Stimulated activated CD4-positive, alpha-beta T cell treated with anti-CD3 and anti-CD28 coated beads, Interleukin-2, amount 100 ng/mL, for 4 hours (primary cell): ENCODE results near the gene MACROD1.
"Not testable (repeated sequence)": the region's sequence is repeated elsewhere in the genome, so short reads cannot be mapped to it uniquely, and the experiment has no call there.

Experiments
- DNase-seq: peaks from one replicate; pipeline ENCODE4 v3.0.0-alpha.2; 2020; ENCODE audit warnings: low read depth

MACROD1 gene

DNA sequence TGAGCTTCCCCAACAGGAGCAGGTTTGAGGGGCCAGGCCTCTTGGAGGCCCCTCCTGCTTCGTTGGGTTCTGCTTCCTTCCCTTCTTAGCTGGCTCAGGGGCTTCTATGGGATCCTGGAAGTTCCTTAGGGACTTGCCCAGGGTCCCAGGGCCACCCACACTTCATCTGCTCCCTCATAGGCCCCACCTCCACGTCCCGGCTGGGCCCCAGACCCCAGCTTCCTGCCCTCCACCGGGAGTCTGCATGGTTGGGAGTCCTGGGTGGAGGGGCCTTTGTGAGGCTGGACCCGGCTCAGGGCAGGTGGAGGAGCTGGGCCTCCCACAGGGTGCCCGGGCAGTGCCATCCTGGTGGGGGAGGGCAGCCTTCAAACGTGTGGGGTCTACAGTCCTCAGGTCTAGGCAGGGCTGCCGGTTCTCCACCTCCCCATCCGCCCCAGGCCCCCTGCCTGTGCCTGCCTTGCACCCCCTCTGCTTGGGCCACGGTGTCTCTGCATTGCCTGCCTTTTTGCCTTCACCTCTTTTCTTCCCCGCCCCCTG lies 168.0 kb downstream of the MACROD1 start:
- no peak for DNase-seq

DNA sequence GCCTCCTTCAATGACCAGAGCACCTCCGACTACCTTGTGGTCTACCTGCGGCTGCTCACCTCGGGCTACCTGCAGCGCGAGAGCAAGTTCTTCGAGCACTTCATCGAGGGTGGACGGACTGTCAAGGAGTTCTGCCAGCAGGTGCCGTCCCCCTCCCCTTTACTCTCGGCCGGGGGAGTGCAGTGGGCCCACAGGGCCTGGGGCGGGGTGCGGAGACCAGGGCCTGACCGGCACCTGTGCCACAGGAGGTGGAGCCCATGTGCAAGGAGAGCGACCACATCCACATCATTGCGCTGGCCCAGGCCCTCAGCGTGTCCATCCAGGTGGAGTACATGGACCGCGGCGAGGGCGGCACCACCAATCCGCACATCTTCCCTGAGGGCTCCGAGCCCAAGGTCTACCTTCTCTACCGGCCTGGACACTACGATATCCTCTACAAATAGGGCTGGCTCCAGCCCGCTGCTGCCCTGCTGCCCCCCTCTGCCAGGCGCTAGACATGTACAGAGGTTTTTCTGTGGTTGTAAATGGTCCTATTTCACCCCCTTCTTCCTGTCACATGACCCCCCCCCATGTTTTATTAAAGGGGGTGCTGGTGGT lies 168.7 kb downstream of the MACROD1 start:
- DNase-seq: no peak

DNA sequence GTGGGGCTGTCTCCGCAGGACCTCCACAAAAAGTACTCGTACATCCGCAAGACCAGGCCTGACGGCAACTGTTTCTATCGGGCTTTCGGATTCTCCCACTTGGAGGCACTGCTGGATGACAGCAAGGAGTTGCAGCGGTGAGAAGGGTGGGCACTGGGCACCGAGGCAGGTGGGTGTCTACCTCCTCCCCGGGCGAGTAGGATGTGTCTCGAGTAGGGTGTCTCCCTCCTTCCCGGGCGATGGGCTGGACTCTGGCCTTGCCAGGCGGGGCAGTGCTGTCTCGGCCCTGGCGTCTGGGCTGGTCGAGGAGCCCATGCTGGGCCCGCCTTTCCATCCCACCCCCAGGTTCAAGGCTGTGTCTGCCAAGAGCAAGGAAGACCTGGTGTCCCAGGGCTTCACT lies 169.4 kb downstream of the MACROD1 start:
- no peak for DNase-seq

DNA sequence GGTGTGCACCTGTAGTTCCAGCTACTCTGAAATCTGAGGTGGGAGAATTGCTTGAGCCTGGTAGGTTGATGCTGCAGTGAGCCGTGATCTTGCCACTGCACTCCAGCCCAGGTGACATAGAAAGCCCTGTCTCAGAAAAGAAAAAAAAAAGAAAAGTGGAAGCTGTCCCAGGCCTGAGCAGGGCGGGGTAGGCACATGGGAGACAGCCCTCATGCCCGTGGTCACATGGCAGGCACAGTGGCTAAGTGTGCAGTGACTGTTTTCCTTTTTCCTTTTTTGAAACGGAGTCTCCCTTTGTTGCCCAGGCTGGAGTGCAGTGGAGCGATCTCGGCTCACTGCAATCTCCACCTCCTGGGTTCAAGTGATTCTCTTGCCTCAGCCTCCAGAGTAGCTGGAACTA lies 171.9 kb downstream of the MACROD1 start:
- DNase-seq: no peak

DNA sequence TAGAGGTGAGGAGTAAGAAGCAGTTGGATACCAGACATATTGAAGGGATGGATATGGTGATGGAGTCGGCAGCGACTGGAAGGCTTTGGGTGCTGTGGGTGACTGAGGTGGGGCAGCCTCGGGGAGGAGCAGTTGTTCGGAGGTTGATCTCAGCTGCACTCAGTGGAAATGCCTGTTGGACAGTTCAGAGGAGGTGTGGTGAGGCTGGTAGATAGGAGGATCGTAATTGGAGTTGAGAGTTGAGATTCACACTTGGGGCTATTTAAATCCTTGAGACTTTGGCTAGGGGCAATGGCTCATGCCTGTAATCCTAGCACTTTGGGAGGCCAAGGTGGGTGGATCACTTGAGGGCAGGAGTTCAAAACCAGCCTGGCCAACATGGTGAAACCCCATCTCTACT lies 172.8 kb downstream of the MACROD1 start:
- DNase-seq: no peak

DNA sequence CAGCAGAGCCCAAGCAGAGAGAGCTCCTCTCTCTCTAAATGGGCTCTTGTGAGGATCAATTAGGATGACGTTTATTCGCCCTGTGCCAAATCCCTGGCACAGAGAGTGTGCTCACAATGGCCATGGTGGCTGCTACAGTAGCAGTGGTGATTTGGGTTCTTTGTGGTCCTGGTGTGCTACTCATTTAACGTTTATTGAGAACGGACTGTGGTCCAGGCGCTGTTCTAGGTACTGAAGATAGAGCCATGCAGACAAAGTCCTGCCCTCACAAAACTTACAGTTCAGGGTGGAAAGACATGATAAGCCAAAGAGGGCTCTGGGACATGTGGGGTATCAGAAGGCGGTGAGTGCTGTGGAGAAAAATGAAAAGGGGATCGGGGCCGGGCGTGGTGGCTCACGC lies 174.4 kb downstream of the MACROD1 start:
- DNase-seq: no peak

DNA sequence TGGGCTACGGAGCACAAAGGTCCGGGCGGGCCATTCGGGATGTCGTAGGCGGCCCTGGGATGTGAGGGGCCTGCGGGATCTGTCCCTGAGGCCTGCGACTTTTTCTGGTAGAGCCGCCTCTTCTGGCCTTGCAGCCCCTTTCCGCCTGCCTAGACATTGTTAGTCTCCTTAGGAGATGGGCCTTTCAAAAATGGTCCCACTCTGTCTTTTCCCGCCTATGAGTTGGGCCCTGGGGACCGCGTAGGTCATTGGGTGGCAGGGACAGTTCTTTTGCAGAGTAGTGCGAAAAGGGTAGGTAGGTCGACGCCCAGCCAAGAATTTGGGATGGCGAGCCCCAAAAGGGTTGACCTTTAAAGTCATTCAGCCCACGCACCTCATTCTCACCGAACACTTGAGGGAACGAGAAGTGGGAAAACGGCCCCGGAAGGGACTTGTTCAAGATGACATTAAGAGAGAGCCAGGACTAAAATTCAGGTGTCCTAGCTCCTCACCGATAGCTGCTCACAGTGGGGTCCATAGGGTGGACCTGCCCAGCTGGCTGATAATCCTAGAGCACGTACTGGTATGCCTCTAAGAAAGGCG lies 178.9 kb downstream of the MACROD1 start:
- no peak for DNase-seq

DNA sequence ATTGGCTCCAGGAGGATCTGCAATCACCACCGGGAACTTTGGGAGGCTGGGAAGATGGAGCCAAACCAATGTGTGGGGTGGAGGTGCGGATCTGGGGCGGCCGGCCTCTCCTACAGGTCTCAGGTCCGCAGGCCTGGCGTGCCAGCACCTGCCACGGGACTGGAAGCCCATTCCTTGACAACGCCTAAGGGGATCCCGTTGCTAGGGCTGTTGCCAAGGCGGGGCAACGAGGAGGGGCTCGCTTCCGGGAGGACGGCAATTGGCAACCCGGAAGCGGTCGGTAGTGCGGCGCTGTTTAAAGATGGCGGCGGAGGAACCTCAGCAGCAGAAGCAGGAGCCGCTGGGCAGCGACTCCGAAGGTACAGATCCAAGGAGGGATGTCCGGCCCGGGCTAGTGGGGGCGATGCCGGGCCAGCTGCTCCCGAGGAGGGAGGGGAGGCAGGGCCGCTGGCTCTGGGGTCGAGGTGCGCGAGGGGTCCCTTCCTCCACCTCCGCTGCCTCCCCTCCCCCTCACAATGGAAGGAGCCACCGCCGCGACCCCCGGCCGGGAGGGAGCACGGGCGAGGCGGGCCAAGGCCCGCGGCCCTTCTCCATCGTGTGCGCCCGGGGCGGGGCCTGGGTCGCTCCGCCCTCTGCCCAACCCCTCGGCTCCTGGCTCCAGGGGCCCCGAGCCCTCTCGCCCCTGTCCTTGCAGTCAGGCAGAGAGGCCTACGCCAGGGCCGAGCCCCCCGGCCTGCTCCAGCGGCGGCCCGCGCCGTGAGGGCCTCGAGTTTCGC lies 179.6 kb downstream of the MACROD1 start, which contains the start of gene OTUB1:
Gene OTUB1, plus strand, starts transcription at position 283 of the 776 bp plus-strand sequence. Its CDS starts 19 bp downstream, at position 302.
- peak; percentile 83 for DNase-seq

DNA sequence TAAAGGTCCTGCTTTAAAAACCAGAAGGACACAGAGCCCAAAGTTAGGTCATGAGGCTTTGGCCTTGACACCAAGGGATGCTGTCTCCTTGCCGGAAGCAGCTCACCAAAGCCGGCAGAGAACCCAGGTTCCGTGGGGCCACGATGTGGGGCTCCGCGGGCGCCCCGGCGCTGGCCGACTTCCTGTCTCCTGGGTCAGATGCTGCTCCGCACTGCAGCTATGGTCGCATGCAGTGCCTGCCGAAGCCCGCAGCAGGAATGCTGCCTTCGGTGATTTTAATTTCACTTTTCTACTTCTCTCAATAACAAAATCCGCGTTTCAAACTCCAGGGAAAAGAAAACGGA lies 180.1 kb downstream of the MACROD1 start:
- peak; percentile 47 for DNase-seq

DNA sequence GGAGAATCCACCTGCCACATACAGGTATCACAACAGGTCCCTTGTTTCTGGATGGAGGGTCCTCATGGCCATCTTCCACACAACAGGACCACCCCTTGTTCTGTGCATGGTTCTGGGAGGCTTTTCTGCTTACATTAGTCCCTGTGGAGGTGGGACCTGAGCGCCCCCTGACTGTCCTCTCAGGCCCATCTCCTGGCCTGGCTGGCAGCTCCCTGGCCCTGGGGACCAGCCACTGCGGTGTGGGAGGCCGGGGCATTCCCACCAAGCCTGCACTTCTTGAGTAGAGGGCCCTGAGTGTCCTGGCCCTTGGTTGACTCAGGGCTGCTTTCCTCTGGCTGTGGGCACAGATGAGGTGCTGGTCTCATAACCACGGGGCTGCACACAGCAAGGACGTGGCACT lies 186.5 kb downstream of the MACROD1 start:
- no peak for DNase-seq

DNA sequence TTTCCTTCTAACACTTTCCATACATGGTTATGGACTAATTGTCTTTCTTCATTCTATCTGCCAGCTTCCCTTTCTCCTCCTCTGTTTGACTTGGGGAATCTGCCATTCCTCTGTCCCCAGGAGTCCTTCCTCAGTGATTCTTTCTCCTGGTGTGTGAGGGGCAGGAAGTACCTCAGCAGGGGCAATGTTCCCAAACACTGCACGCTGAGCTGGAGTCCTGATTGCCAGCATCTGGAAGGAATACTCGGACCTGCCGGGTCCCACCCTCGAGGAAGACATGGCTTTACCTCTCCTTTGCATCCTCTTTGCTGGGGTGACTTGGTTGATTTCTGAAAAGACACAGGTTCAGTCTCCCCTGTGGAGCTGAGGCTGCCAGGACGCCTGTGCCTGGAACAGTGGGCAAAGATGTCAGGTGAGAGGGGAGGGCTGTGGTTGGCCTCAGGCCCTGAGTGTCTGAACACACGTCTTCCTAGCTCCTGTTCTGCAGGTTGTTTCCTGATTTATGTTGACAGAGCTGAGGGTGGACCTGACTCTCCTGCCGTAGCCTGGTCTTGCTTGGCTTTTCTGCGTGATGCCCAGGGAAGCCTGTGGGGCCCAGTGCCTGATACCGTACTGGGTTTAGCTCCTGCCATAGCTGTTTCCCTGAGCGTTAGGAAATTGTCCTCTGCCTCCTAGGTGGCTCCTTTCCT lies 187.2 kb downstream of the MACROD1 start:
- no peak for DNase-seq

DNA sequence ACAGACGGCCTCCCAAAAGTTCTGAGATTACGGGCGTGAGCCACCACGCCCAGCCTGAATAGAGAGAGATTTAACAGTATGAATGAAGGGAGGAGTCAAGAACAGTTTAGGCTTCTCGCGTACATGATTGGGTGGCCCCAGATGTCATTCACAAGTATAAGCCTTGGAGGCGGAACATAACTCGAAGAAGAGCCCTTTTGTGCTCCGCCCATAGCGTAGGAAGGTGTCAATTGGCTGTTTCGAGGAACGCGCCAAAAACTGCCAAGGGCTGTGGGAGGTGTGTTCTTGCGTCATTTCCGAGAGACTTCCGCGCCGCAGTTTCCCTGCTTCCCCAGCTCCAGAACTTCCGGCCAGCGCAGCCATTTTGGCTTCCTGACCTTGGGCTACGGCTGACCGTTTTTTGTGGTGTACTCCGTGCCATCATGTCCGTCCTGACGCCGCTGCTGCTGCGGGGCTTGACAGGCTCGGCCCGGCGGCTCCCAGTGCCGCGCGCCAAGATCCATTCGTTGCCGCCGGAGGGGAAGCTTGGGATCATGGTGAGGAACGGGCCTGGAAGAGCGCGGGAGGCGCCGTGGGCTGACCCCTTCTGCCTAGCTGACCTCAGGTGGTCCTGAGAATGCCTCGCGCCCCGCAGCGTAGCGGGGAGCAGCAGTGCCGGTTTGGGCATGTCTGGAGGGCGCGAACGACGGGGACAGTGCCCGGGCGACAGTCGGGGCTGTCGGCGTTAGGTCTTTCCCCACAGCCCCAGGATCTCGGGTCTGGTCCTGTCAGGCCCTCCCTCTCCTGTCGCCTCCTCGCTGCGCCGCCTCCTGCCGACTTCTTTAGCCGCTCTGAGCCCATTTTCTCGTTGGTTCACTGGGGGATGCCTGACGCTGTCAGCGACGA lies 191.4 kb downstream of the MACROD1 start, which contains the start of gene COX8A:
Gene COX8A, plus strand, starts transcription at position 362 of the 885 bp plus-strand sequence. Its CDS starts 61 bp downstream, at position 423.
- peak; percentile 93 for DNase-seq

DNA sequence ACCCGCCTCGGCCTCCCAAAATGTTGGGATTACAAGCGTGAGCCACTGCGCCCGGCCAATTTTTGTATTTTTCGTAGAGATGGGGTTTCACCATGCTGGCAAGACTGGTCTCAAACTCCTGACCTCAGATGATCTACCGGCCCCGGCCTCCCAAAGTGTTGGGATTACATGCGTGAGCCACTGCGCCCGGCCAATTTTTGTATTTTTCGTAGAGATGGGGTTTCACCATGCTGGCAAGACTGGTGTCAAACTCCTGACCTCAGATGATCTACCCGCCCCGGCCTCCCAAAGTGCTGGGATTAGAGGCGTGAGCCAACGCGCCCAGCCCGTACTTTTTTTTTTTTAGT lies 192.0 kb downstream of the MACROD1 start:
- not testable (repeated sequence) for DNase-seq

DNA sequence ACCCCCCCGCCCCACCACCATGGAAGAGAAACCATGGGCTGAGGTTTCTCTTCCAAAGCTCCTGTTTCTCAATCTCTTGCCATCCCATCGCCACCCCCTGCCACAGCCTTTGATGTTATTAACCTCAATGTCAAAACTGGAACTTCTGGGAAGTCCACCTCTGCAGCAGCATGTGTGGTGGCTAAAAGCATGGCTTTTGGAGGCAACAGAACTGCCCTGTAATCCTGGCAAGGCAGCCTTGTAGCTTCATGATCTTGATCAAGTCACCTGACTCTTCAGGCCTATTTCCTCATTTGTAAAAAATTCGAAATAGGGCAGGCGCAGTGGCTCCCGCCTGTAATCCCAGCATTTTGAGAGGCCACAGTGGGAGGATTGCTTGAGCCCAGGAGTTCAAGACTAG lies 195.0 kb downstream of the MACROD1 start:
- DNase-seq: no peak

DNA sequence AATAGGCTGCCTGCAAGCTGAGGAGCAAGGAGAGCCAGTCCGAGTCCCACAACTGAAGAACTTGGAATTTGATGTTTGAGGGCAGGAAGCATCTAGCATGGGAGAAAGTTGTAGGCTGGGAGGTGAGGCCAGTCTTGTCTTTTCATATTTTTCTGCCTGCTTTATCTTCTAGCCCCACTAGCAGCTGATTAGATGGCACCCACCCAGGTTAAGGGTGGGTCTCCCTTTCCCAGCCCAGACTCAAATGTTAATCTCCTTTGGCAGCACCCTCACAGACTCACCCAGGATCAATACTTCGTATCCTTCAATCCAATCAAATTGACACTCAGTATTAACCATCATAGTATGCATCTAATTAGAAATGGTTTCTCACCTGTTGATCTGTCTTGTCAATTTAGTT lies 196.5 kb downstream of the MACROD1 start:
- DNase-seq: no peak

DNA sequence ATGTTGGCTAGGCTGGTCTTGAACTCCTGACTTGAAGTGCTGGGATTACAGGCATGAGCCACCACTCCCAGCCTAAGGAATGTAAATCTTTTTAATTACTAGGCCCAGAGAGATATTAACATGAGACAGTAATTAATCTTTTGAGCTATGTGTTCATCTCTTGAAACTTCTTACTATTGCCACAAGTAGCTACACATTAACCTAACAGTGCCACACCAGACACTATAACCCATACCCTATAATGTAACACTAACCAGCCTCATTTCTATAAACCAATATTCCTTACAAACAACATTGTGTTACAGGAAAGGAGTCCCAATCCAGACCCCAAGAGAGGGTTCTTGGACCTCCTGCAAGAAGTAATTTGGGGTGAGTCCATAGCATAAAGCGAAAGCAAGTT lies 199.5 kb downstream of the MACROD1 start:
- no peak for DNase-seq

DNA sequence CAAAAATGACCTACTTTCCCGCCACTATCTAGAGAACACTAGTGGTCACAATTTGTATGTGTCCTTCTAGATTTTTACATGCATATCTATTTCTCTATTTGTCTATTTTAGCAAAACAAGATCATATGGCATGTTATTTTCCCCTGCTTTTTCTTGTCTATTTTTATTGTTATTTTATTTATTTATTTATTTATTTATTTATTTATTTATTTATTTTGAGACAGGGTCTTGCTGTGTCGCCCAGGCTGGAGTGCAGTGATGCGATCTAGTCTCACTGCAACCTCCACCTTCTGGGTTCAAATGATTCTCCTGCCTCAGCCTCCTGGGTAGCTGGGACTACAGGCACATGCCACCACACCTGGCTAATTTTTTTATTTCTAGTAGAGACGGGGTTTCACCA lies 202.0 kb downstream of the MACROD1 start:
- not testable (repeated sequence) for DNase-seq

DNA sequence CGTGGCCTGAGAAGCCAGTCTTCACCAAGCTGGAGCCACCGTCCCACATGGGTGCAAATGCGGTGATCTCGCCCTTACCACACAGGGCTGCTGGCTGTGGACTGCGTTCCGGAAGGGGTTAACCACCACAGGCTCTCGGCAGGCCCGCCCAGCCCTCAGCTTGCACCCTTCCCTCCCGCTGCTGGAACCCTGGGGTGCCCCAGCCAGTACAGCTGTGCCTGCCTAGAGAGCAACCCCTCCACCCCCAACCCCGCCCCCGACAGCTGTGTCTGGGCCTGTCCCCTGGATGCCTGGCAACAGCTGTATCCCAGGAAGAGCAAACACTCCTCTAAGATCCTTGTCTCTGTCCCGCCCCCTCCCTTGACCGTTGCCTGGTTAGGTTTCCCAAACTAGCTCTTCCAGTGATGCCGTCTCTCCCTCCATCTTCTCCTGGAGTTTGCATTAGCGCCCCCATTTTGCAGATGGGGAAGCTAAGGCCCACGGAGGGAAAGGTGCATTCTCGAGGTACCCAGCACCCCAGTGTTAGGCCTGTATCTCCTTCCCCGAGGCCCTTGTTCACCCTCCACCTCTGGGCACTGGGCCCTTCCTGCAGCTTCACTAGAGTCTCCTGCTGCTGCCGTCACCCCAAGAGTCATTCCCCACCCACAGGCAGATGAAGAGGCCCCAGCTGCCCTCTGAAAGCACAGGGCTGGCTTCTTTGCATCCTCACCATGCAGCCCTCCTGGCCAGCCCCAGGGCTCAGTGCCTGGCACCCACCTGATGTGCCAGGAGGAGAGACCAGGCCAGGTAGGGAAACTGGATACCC lies 204.1 kb downstream of the MACROD1 start:
- no peak for DNase-seq

DNA sequence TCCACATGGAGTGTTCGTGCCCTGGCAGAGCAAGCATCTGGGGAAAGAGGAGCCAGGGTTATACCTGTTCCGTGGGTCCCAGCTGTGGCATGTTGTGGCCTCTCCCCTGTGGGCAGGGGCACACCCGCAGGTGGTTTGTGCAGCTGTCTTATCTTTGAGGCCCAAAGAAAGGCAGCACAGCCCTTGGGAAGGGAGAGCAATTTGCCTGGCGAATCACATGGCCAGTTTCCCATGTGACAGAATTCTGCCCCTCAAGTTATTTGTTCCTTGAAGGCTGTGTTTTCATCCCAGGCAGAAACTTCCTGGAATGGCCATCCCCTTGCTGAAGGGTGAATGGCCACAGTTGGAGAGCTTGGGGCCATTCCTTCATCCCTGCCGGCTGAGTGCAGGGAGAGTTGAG lies 207.9 kb downstream of the MACROD1 start:
- DNase-seq: no peak

DNA sequence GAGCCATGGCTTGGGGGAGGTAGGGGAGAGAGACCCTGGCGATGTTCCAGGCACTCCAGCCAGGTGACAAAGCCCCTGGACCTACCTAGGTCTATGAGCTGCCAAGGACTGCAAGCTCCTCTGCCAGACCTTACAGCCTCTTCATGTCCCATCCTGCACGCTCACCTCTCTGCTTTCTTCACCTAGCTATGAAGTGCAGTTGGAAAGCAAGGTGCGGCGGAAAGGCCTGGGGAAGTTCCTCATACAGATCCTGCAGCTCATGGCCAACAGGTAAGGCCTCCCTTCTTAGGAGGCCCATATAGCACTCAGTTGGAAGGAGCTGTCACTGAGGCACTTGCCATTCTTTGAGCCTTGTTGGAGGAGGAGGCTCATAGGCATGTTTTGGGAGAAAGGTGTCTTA lies 213.3 kb downstream of the MACROD1 start:
- DNase-seq: no peak
